HEK293 (cell line): Measurements from ENCODE around the gene AMZ2.
"Not testable (repeated sequence)": the region's sequence is repeated elsewhere in the genome, so short reads cannot be mapped to it uniquely, and the experiment has no call there.

Experiments
- GLI4 ChIP-seq: fragments of 450-650 bp; formaldehyde crosslinking; IDR thresholded peaks from 2 replicates; pipeline ENCODE4 v1.5.1; 2016; ENCODE audit warnings: missing biosample characterization, missing genetic modification characterization
- KLF9 ChIP-seq: fragments of 450-650 bp; formaldehyde crosslinking; IDR thresholded peaks from 2 replicates; pipeline ENCODE4 v1.5.1; 2016; ENCODE audit warnings: missing biosample characterization, missing genetic modification characterization, low read depth
- ZBTB49 ChIP-seq: fragments of 450-650 bp; formaldehyde crosslinking; IDR thresholded peaks from 2 replicates; pipeline ENCODE4 v1.5.1; 2016; ENCODE audit warnings: missing biosample characterization, missing genetic modification characterization, low read depth
- ZNF140 ChIP-seq: fragments of 450-650 bp; formaldehyde crosslinking; IDR thresholded peaks from 2 replicates; pipeline ENCODE4 v1.5.1; 2016; ENCODE audit warnings: missing biosample characterization, missing genetic modification characterization
- ZNF174 ChIP-seq: fragments of 450-650 bp; formaldehyde crosslinking; IDR thresholded peaks from 2 replicates; pipeline ENCODE4 v1.5.0; 2017; ENCODE audit warnings: missing biosample characterization, mild to moderate bottlenecking, missing genetic modification characterization
- ZNF391 ChIP-seq: fragments of 450-650 bp; formaldehyde crosslinking; IDR thresholded peaks from 2 replicates; pipeline ENCODE4 v1.5.1; 2016; ENCODE audit warnings: low read depth, missing biosample characterization, missing genetic modification characterization, borderline replicate concordance
- ZNF560 ChIP-seq: fragments of 450-650 bp; formaldehyde crosslinking; IDR thresholded peaks from 2 replicates; pipeline ENCODE4 v1.5.1; 2017; ENCODE audit warnings: missing biosample characterization, missing genetic modification characterization, borderline replicate concordance
- ZNF580 ChIP-seq: fragments of 450-650 bp; formaldehyde crosslinking; IDR thresholded peaks from 2 replicates; pipeline ENCODE4 v1.5.1; 2016; ENCODE audit warnings: missing biosample characterization, missing genetic modification characterization

GRCh38 chr17:68220186-68220585, 27.7 kb upstream of the AMZ2 start:
- not testable (repeated sequence) for TF ChIP-seq ZBTB49 (tag by site-specific recombination); ZNF140; ZNF391 (tag by site-specific recombination); ZNF174 (tag by site-specific recombination); GLI4 (tag by site-specific recombination); KLF9 (tag by site-specific recombination); ZNF560 (tag by site-specific recombination); ZNF580 (tag by site-specific recombination)
